BLaER1 treated with 17β-estradiol and CSF1 and Interleukin-3, amounts not matched to agents 10 nM and 100 nM (cell line): Measurements from ENCODE around the gene SURF2.

ENCODE experiments used
- H3K27ac ChIP-seq, 11 experiments: shearing (Covaris generic); formaldehyde crosslinking; 2 replicates each; pipeline ENCODE4 v1.8.1; 2022
- H3K27me3 ChIP-seq, 11 experiments: shearing (Covaris generic); formaldehyde crosslinking; 2 replicates each; pipeline ENCODE4 v1.8.1; 2022
- H3K36me3 ChIP-seq, 11 experiments: shearing (Covaris generic); formaldehyde crosslinking; 2 replicates each; pipeline ENCODE4 v1.8.1; 2022
- H3K4me1 ChIP-seq, 10 experiments: shearing (Covaris generic); formaldehyde crosslinking; 2 replicates each; pipeline ENCODE4 v1.8.1; 2022
- H3K4me2 ChIP-seq, 11 experiments: shearing (Covaris generic); formaldehyde crosslinking; 2 replicates each; pipeline ENCODE4 v1.8.1; 2022
- H3K4me3 ChIP-seq, 10 experiments: shearing (Covaris generic); formaldehyde crosslinking; 2 replicates each; pipeline ENCODE4 v1.8.1; 2022
- H3K9ac ChIP-seq, 11 experiments: shearing (Covaris generic); formaldehyde crosslinking; 2 replicates each; pipeline ENCODE4 v1.8.1; 2022
- H3K9me3 ChIP-seq, 11 experiments: shearing (Covaris generic); formaldehyde crosslinking; replicated peaks in 1 of 11; 2 replicates each; pipeline ENCODE4 v1.8.1; 2022
- H4K20me1 ChIP-seq, 11 experiments: shearing (Covaris generic); formaldehyde crosslinking; 2 replicates each; pipeline ENCODE4 v1.8.1; 2022
- Cebpa-rat ChIP-seq, 11 experiments: shearing (Covaris generic); IDR thresholded peaks; 2 replicates each; pipeline ENCODE4 v1.8.1; 2022

SURF2 gene

GRCh38 chr9:133341369-133342068, 14.8 kb upstream of the SURF2 start:
- H3K4me2 ChIP-seq, result peak overlapping the region; percentile 57 to 99 (median 85)
- peak overlapping the region; percentile 45 to 75 (median 67) for H3K9ac ChIP-seq
- no peaks in the 10 kb centered on the region; a peak in 1 of 22 replicates for H3K9me3 ChIP-seq
- H3K4me1 ChIP-seq, result peaks cover 62 to 99% (median 77%) of the 10 kb centered on the region in 10 experiments
- H3K27ac ChIP-seq, result peak overlapping the region; percentile 57 to 82 (median 75)
- H3K27me3 ChIP-seq, result no peaks in the 10 kb centered on the region
- peak overlapping the region in 4 of 10 experiments; percentile 12 to 53 (median 27); a peak in 6 of 20 replicates for H3K4me3 ChIP-seq
- H4K20me1 ChIP-seq, result peaks cover 3 to 54% (median 24%) of the 10 kb centered on the region in 11 experiments; a peak in 18 of 22 replicates
- TF ChIP-seq Cebpa-rat (IDR thresholded peaks at IDR 0.05), result no peak
- H3K36me3 ChIP-seq, result peaks cover 52 to 90% (median 78%) of the 10 kb centered on the region in 11 experiments

GRCh38 chr9:133342069-133342406, 14.3 kb upstream of the SURF2 start:
- peak overlapping the region; percentile 57 to 99 (median 85) for H3K4me2 ChIP-seq
- H3K27me3 ChIP-seq, result no peaks in the 10 kb centered on the region
- H3K36me3 ChIP-seq, result peaks cover 52 to 90% (median 78%) of the 10 kb centered on the region in 11 experiments
- H3K4me3 ChIP-seq, result peak overlapping the region in 2 of 10 experiments; percentile 29 to 53; a peak in 3 of 20 replicates
- H3K27ac ChIP-seq, result peak overlapping the region; percentile 31 to 82 (median 74); a peak in 21 of 22 replicates
- no peaks in the 10 kb centered on the region; a peak in 1 of 22 replicates for H3K9me3 ChIP-seq
- no peak for TF ChIP-seq Cebpa-rat (IDR thresholded peaks at IDR 0.05)
- H3K9ac ChIP-seq, result peak overlapping the region; percentile 45 to 72 (median 67); a peak in 21 of 22 replicates
- peaks cover 61 to 98% (median 77%) of the 10 kb centered on the region in 10 experiments for H3K4me1 ChIP-seq
- H4K20me1 ChIP-seq, result peaks cover 3 to 58% (median 28%) of the 10 kb centered on the region in 11 experiments; a peak in 18 of 22 replicates

GRCh38 chr9:133342570-133342969, 13.8 kb upstream of the SURF2 start:
- H3K9me3 ChIP-seq, result no peaks in the 10 kb centered on the region; a peak in 1 of 22 replicates
- peak overlapping the region; percentile 31 to 82 (median 74); a peak in 21 of 22 replicates for H3K27ac ChIP-seq
- peaks cover 3 to 58% (median 28%) of the 10 kb centered on the region in 11 experiments; a peak in 18 of 22 replicates for H4K20me1 ChIP-seq
- peaks cover 60 to 93% (median 74%) of the 10 kb centered on the region in 10 experiments for H3K4me1 ChIP-seq
- no peak for TF ChIP-seq Cebpa-rat (IDR thresholded peaks at IDR 0.05)
- H3K4me3 ChIP-seq, result peak overlapping the region in 2 of 10 experiments; percentile 29 to 53; a peak in 1 of 20 replicates
- H3K4me2 ChIP-seq, result peak overlapping the region; percentile 57 to 99 (median 85)
- no peaks in the 10 kb centered on the region for H3K27me3 ChIP-seq
- peak overlapping the region; percentile 45 to 72 (median 67) for H3K9ac ChIP-seq
- H3K36me3 ChIP-seq, result peaks cover 52 to 90% (median 78%) of the 10 kb centered on the region in 11 experiments

- Histone ChIP-seq H4K20me1 (peaks cover 6 to 66% (median 36%) of the 10 kb centered on the region in 11 experiments; a peak in 21 of 22 replicates), H3K9me3 (no peaks in the 10 kb centered on the region; a peak in 1 of 22 replicates), H3K4me3 (no peak overlapping the region), H3K27me3 (no peaks in the 10 kb centered on the region), H3K36me3 (peaks cover 52 to 81% (median 74%) of the 10 kb centered on the region in 11 experiments), H3K27ac (peak overlapping the region in 2 of 11 experiments; percentile 74 to 78; a peak in 1 of 22 replicates), H3K4me2 (peak overlapping the region in 3 of 11 experiments; percentile 71 to 85 (median 79); a peak in 5 of 22 replicates), H3K4me1 (peaks cover 61 to 78% (median 68%) of the 10 kb centered on the region in 10 experiments), H3K9ac (peak overlapping the region in 7 of 11 experiments; percentile 8 to 99 (median 69); a peak in 12 of 22 replicates)
- TF ChIP-seq Cebpa-rat (IDR thresholded peaks at IDR 0.05), result no peak
Observed at GRCh38 chr9:133344071-133344470, 12.3 kb upstream of the SURF2 start.

- TF ChIP-seq Cebpa-rat (IDR thresholded peaks at IDR 0.05), result no peak
- peaks cover 63 to 76% (median 70%) of the 10 kb centered on the region in 10 experiments for H3K4me1 ChIP-seq
- H3K9me3 ChIP-seq, result no peaks in the 10 kb centered on the region; a peak in 1 of 22 replicates
- H4K20me1 ChIP-seq, result peaks cover 15 to 75% (median 46%) of the 10 kb centered on the region in 11 experiments
- peaks cover 56 to 81% (median 74%) of the 10 kb centered on the region in 11 experiments for H3K36me3 ChIP-seq
- peak overlapping the region in 9 of 11 experiments; percentile 8 to 100 (median 99); a peak in 7 of 22 replicates for H3K9ac ChIP-seq
- H3K27me3 ChIP-seq, result no peaks in the 10 kb centered on the region
- H3K4me3 ChIP-seq, result no peak overlapping the region
- H3K27ac ChIP-seq, result no peak overlapping the region
- H3K4me2 ChIP-seq, result no peak overlapping the region
Observed at GRCh38 chr9:133344979-133345378, 11.4 kb upstream of the SURF2 start.

GRCh38 chr9:133345596-133345995, 10.8 kb upstream of the SURF2 start:
- TF ChIP-seq Cebpa-rat (IDR thresholded peaks at IDR 0.05), result no peak

GRCh38 chr9:133346021-133346785, 10.1 kb upstream of the SURF2 start:
- Histone ChIP-seq H3K36me3 (peaks cover 66 to 81% (median 74%) of the 10 kb centered on the region in 11 experiments), H3K9ac (peak overlapping the region; percentile 99 to 100 (median 99)), H3K27ac (peak overlapping the region in 9 of 11 experiments; percentile 95 to 100 (median 98); a peak in 15 of 22 replicates), H4K20me1 (peaks cover 27 to 86% (median 58%) of the 10 kb centered on the region in 11 experiments), H3K4me3 (peak overlapping the region; percentile 89 to 99 (median 96)), H3K4me1 (peaks cover 63 to 76% (median 70%) of the 10 kb centered on the region in 10 experiments), H3K4me2 (peak overlapping the region; percentile 89 to 99 (median 97)), H3K9me3 (no peaks in the 10 kb centered on the region), H3K27me3 (no peaks in the 10 kb centered on the region)
- TF ChIP-seq Cebpa-rat (IDR thresholded peaks at IDR 0.05), result no peak

More at GRCh38 chr9:133345596-133345995, 10.8 kb upstream of the SURF2 start:
- H4K20me1 ChIP-seq, result peaks cover 21 to 81% (median 52%) of the 10 kb centered on the region in 11 experiments
- H3K27me3 ChIP-seq, result no peaks in the 10 kb centered on the region
- no peaks in the 10 kb centered on the region for H3K9me3 ChIP-seq
- peak overlapping the region in 9 of 11 experiments; percentile 13 to 100 (median 99); a peak in 11 of 22 replicates for H3K9ac ChIP-seq
- no peak overlapping the region for H3K27ac ChIP-seq
- peak overlapping the region in 8 of 11 experiments; percentile 89 to 99 (median 98); a peak in 11 of 22 replicates for H3K4me2 ChIP-seq
- H3K4me1 ChIP-seq, result peaks cover 63 to 76% (median 70%) of the 10 kb centered on the region in 10 experiments
- H3K36me3 ChIP-seq, result peaks cover 62 to 81% (median 74%) of the 10 kb centered on the region in 11 experiments
- no peak overlapping the region for H3K4me3 ChIP-seq

GRCh38 chr9:133347515-133347984, 8.8 kb upstream of the SURF2 start:
- peak overlapping the region; percentile 93 to 100 (median 98) for H3K27ac ChIP-seq
- peaks cover 72 to 81% (median 78%) of the 10 kb centered on the region in 11 experiments for H3K36me3 ChIP-seq
- H3K4me3 ChIP-seq, result peak overlapping the region; percentile 89 to 99 (median 96)
- H3K9me3 ChIP-seq, result no peaks in the 10 kb centered on the region
- H3K4me2 ChIP-seq, result peak overlapping the region; percentile 89 to 99 (median 97)
- no peaks in the 10 kb centered on the region for H3K27me3 ChIP-seq
- H4K20me1 ChIP-seq, result peaks cover 41 to 86% (median 62%) of the 10 kb centered on the region in 11 experiments
- H3K9ac ChIP-seq, result peak overlapping the region; percentile 99 to 100 (median 99)
- TF ChIP-seq Cebpa-rat (IDR thresholded peaks at IDR 0.05), result no peak
- peaks cover 57 to 76% (median 64%) of the 10 kb centered on the region in 10 experiments for H3K4me1 ChIP-seq
